Measurements from ENCODE around the gene ROCK2. TPM values are rescaled to one million over a fixed set of nuclear protein-coding genes. Genes with fewer than 3 reads are reported as not detected.

ROCK2 gene
- total RNA-seq, 3 donors from 2014 or later: 67.7 to 77.8 (median 71.0) TPM

- TF ChIP-seq, protein P1, sequence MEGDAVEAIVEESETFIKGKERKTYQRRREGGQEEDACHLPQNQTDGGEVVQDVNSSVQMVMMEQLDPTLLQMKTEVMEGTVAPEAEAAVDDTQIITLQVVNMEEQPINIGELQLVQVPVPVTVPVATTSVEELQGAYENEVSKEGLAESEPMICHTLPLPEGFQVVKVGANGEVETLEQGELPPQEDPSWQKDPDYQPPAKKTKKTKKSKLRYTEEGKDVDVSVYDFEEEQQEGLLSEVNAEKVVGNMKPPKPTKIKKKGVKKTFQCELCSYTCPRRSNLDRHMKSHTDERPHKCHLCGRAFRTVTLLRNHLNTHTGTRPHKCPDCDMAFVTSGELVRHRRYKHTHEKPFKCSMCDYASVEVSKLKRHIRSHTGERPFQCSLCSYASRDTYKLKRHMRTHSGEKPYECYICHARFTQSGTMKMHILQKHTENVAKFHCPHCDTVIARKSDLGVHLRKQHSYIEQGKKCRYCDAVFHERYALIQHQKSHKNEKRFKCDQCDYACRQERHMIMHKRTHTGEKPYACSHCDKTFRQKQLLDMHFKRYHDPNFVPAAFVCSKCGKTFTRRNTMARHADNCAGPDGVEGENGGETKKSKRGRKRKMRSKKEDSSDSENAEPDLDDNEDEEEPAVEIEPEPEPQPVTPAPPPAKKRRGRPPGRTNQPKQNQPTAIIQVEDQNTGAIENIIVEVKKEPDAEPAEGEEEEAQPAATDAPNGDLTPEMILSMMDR (IDR thresholded peaks at IDR 0.05): no peak
- Histone ChIP-seq H3K4me3 (no peak overlapping the region), H3K4me1 (ENCODE audit: low read depth) (peaks cover 46% of the 10 kb centered on the region), H3K9me3 (no peaks in the 10 kb centered on the region), H3K36me3 (ENCODE audit: low read depth) (no peaks in the 10 kb centered on the region)
- ATAC-seq: peak; percentile 46
- DNase-seq: peak in 1 of 3 donors; percentile 53
- intact Hi-C loops (cut with DNase I, micrococcal nuclease): no loop called here
Observed at GRCh38 chr2:11385216-11385615, 40.8 kb upstream of the ROCK2 start.

DNA sequence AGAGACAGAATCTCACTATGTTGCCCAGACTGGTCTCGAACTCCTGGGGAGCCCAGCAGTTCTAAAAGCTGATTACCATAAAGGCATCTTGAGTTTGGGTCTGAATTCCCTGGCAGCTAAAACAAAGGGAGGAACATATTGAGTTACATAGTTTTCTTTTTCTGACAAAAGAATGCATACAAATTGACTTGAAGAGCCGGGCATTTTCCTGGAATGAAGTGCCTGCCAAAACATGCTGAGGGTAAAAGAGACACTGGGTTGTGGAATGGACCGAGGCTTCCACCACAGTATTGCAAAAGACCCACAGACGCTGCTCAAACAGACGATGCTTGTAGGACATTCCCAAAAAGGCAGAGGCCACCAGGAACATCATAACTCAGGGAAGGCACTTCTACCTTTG, 35.1 kb upstream of the ROCK2 start:
- H3K9me3 ChIP-seq: no peaks in the 10 kb centered on the region
- H3K4me1 ChIP-seq (ENCODE audit: low read depth): peaks cover 12% of the 10 kb centered on the region
- intact Hi-C loops (cut with DNase I, micrococcal nuclease): no loop called here
- ATAC-seq: no peak
- no peaks in the 10 kb centered on the region for H3K36me3 ChIP-seq (ENCODE audit: low read depth)
- H3K4me3 ChIP-seq: no peak overlapping the region
- no peak for DNase-seq
- TF ChIP-seq, protein P1 (IDR thresholded peaks at IDR 0.05): no peak

DNA sequence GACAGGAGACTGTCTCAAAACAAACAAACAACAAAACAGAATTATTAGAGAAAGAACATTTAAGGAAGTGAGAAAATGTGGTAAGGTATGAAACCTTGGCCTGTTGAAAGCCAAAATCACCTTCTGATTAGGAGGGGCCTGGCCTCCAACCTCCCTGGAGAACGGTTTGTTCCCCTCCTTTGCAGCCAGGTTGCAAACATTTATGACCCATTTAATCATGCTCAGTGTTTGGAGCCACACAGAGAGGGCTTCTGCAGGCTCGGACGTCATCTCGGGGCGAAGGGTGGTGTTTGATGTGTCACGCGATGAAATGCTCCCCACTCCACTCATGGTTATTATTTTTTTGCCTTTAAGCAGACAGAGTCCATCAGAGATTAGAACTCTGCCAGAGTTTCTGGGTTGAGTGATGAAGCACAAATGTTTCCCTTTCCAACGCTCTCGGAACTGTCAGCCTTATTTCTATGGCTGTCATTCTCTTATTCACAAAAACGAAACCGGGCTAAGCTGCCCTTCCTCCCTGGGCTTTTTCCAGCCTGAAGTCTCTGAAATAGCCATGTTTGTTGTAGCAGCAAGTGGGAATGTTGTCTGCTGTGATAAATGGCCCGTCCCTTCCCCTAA, 33.6 kb upstream of the ROCK2 start:
- peak; percentile 4 for ATAC-seq
- peaks cover 17% of the 10 kb centered on the region for H3K4me1 ChIP-seq (ENCODE audit: low read depth)

DNA sequence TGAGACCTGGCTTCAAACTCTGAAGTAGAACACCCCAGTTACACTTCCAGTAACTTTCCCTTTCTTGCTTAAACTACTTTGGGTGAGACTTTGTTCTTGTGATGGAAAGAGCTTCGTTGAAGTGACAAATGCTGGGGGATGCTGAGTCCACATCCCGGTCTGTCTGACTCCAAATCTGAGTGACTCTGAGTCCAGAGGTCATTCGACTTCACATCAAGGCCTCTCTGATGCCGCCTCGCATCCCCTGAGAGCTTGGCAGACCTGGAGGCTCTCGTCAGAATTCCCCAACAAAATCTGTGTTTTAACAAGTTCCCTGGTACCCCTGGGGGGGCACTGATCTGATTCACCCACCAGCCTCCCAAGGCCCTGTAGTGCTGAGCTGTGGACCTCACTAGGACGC, 31.6 kb upstream of the ROCK2 start:
- no peak for DNase-seq
- no peak overlapping the region for H3K4me3 ChIP-seq
- no peaks in the 10 kb centered on the region for H3K36me3 ChIP-seq (ENCODE audit: low read depth)
- H3K9me3 ChIP-seq: no peaks in the 10 kb centered on the region
- H3K4me1 ChIP-seq (ENCODE audit: low read depth): peaks cover 28% of the 10 kb centered on the region
- intact Hi-C loops (cut with DNase I, micrococcal nuclease): no loop called here
- TF ChIP-seq, protein P1 (IDR thresholded peaks at IDR 0.05): no peak
- ATAC-seq: no peak

More for the DNA sequence above, 33.6 kb upstream of the ROCK2 start:
- H3K36me3 ChIP-seq (ENCODE audit: low read depth): no peaks in the 10 kb centered on the region
- H3K4me3 ChIP-seq: no peak overlapping the region
- intact Hi-C loops (cut with DNase I, micrococcal nuclease): no loop called here
- no peaks in the 10 kb centered on the region for H3K9me3 ChIP-seq
- TF ChIP-seq, protein P1 (IDR thresholded peaks at IDR 0.05): no peak
- peak in 1 of 3 donors; percentile 29 for DNase-seq

- ATAC-seq (no peak), DNase-seq (no peak)
- H3K4me1 ChIP-seq (ENCODE audit: low read depth): peaks cover 30% of the 10 kb centered on the region
- H3K9me3 ChIP-seq: no peaks in the 10 kb centered on the region
- intact Hi-C loops (cut with DNase I, micrococcal nuclease): no loop called here
- H3K36me3 ChIP-seq (ENCODE audit: low read depth): no peaks in the 10 kb centered on the region
- H3K4me3 ChIP-seq: no peak overlapping the region
- TF ChIP-seq, protein P1 (IDR thresholded peaks at IDR 0.05): no peak
Observed at GRCh38 chr2:11375689-11376027, 31.2 kb upstream of the ROCK2 start.
